ENCODE data around the gene HPSE2.

DNA sequence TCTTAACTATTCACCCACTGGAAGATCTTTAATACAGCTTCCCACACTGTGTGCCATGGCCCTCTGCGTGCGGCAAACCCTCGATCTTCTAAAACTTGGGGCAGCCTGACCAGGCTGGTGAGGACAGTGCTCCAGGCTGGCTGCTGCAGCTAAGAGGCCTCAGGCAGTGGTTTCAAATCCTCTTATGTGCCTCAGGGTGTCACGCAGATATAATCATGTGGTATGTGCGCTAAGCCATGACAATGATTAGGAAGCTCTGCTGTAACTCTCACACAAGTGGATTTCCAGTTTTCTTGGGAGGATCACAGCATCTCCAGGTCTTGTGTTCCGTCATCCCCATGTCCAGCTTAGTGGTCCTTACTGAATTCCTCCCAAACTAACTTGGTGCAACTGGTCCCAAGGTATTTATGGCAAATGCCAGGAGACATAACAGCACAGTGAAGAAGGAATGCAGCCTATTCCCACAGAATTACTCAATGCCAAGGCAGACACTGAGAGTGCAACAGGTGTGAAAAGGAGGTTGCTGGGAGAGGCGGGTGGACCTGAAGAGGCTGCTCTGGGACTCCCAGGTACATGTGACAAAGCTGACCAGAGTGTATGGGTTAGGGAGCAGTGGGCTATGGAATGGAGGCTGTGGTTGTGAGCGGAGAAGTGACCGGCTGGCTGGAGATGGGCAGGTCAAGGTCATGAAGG is 791.2 kb downstream of the HPSE2 start:
- TF ChIP-seq CTCF (IDR thresholded peaks at IDR 0.05) (no peak), TAF1 (IDR thresholded peaks at IDR 0.05; ENCODE audit: borderline replicate concordance, low read depth, low read length) (no peak), GABPA (IDR thresholded peaks at IDR 0.05; ENCODE audit: low read depth) (no peak), SMC3 (IDR thresholded peaks at IDR 0.05; ENCODE audit: low read depth, low read length) (no peak), YY1 (IDR thresholded peaks at IDR 0.05; ENCODE audit: low read depth) (no peak), ELF1 (IDR thresholded peaks at IDR 0.05) (no peak), TEAD4 (IDR thresholded peaks at IDR 0.05; ENCODE audit: borderline replicate concordance, insufficient read depth) (no peak), FOXJ3 (CRISPR knock-in tag; IDR thresholded peaks at IDR 0.05) (no peak)

All from SK-N-SH (cell line).